ENCODE data around the gene ZNF653. TPM values are rescaled to one million over a fixed set of nuclear protein-coding genes. Genes with fewer than 3 reads are reported as not detected.

Gene ZNF653
- total RNA-seq, 1 experiment from 2014 or later: 8.8 TPM

DNA sequence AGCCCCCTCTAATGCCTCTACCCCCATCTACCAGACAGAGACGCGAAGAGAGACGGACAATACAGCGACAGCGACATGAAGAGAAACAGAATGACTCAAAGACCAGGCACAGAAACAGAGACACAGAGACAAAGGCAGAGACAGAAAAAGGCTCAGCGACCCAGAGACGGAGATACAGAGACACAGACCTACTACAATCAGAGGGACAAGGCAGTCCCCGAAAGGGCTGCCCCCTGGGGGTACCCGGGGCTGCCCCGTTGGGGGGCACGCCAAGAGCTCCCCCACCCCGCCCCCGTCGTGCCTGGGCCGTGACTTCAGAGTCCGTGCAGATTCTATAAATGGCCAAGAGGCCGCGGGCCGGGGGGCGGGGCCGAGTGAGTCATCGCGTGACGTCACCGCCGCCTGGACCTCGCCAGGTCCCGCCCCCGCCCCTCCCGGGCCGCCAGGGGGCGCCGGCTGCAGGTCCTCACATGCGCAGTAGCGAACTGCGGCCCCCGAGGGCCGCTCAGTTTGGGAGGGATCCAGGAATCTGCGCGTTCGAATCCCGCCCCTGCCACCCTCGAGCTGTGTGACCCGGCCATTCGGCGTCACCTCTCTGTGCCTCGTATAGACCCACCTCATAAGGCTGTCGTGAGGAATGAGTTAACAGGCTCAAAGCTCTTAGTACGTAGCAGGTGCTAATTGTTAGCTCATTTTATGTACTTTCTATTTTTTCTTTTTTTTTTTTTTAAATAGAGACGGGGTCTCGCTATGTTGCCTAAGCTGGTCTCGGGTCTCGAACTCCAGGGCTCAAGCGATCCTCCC lies 30.4 kb upstream of the ZNF653 start:
- BruUV-seq (replicated peaks): no TSS peak
- DNase-seq: peak; percentile 90
- H3K36me3 Mint-ChIP-seq (ENCODE audit: insufficient read depth, unreplicated experiment): peaks cover 15% of the 10 kb centered on the region
- no peak overlapping the region for H3K4me3 Mint-ChIP-seq (ENCODE audit: low read depth, unreplicated experiment)
- intact Hi-C loops (cut with micrococcal nuclease; ENCODE audit: unreplicated experiment): no loop called here
- peaks cover 8% of the 10 kb centered on the region for H3K4me1 Mint-ChIP-seq (ENCODE audit: low read depth, unreplicated experiment)
- TF ChIP-seq CTCF (IDR thresholded peaks at IDR 0.05; ENCODE audit: unreplicated experiment): peak; percentile 49
- H3K9me3 Mint-ChIP-seq (ENCODE audit: low read depth, unreplicated experiment): no peaks in the 10 kb centered on the region
- peaks cover 27% of the 10 kb centered on the region for H3K27me3 Mint-ChIP-seq (ENCODE audit: unreplicated experiment)
- peak overlapping the region; percentile 75 for H3K27ac Mint-ChIP-seq (ENCODE audit: unreplicated experiment)
- CTCF ChIA-PET: interaction anchor here (0.6 to 1.1 kb wide), 3 partner anchors 23 to 947 kb away, joined by 3 to 4 read pairs (median 3); partner anchors contain the start of gene ELOF1

- Mint-ChIP-seq H3K27ac (ENCODE audit: unreplicated experiment) (peak overlapping the region; percentile 6), H3K27me3 (ENCODE audit: unreplicated experiment) (peaks cover 18% of the 10 kb centered on the region), H3K4me3 (ENCODE audit: low read depth, unreplicated experiment) (no peak overlapping the region), H3K4me1 (ENCODE audit: low read depth, unreplicated experiment) (peaks cover 8% of the 10 kb centered on the region), H3K36me3 (ENCODE audit: insufficient read depth, unreplicated experiment) (peaks cover 20% of the 10 kb centered on the region), H3K9me3 (ENCODE audit: low read depth, unreplicated experiment) (no peaks in the 10 kb centered on the region)
- CTCF ChIA-PET: no interaction called here
- intact Hi-C loops (cut with micrococcal nuclease; ENCODE audit: unreplicated experiment): no loop called here
- DNase-seq: no peak
- BruUV-seq (replicated peaks): no TSS peak
- no peak for TF ChIP-seq CTCF (IDR thresholded peaks at IDR 0.05; ENCODE audit: unreplicated experiment)
Observed at GRCh38 chr19:11534948-11535347, 29.3 kb upstream of the ZNF653 start.

DNA sequence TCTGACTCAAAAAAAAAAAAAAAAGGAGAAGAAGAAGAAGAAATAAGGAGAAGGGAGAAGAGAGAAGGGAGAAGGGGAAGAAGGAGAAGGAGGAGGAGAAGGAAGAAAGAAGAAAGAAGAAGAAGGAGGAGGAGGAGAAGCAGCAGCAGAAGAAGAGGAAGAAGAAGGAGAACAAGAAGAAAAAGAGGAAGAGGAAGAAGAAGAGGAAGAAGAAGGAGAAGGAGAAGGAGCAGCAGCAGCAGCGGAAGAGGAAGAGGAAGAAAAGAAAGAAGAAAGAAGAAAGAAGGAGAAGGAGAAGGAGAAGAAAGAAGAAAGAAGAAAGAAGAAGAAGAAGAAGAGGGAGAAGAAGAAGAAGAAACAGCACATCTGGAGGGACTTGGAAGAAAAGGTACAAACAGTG lies 28.9 kb upstream of the ZNF653 start:
- peaks cover 8% of the 10 kb centered on the region for H3K4me1 Mint-ChIP-seq (ENCODE audit: low read depth, unreplicated experiment)
- intact Hi-C loops (cut with micrococcal nuclease; ENCODE audit: unreplicated experiment): no loop called here
- peaks cover 14% of the 10 kb centered on the region for H3K27me3 Mint-ChIP-seq (ENCODE audit: unreplicated experiment)
- H3K36me3 Mint-ChIP-seq (ENCODE audit: insufficient read depth, unreplicated experiment): peaks cover 20% of the 10 kb centered on the region
- CTCF ChIA-PET: no interaction called here
- no peak for DNase-seq
- peak overlapping the region; percentile 6 for H3K27ac Mint-ChIP-seq (ENCODE audit: unreplicated experiment)
- H3K4me3 Mint-ChIP-seq (ENCODE audit: low read depth, unreplicated experiment): no peak overlapping the region
- no peaks in the 10 kb centered on the region for H3K9me3 Mint-ChIP-seq (ENCODE audit: low read depth, unreplicated experiment)
- no peak for TF ChIP-seq CTCF (IDR thresholded peaks at IDR 0.05; ENCODE audit: unreplicated experiment)
- no TSS peak for BruUV-seq (replicated peaks)

GRCh38 chr19:11530432-11530831 lies 24.8 kb upstream of the ZNF653 start:
- Mint-ChIP-seq H3K9me3 (ENCODE audit: low read depth, unreplicated experiment) (no peaks in the 10 kb centered on the region), H3K27me3 (ENCODE audit: unreplicated experiment) (no peaks in the 10 kb centered on the region), H3K4me1 (ENCODE audit: low read depth, unreplicated experiment) (peaks cover 15% of the 10 kb centered on the region), H3K4me3 (ENCODE audit: low read depth, unreplicated experiment) (no peak overlapping the region), H3K27ac (ENCODE audit: unreplicated experiment) (no peak overlapping the region), H3K36me3 (ENCODE audit: insufficient read depth, unreplicated experiment) (peaks cover 36% of the 10 kb centered on the region)
- intact Hi-C loops (cut with micrococcal nuclease; ENCODE audit: unreplicated experiment): no loop called here
- no peak for TF ChIP-seq CTCF (IDR thresholded peaks at IDR 0.05; ENCODE audit: unreplicated experiment)
- CTCF ChIA-PET: no interaction called here
- BruUV-seq (replicated peaks): no TSS peak
- DNase-seq: peak; percentile 61

Data from Calu3 (cell line).